Measurements from ENCODE around the gene SLFN13. TPM values are rescaled to one million over a fixed set of nuclear protein-coding genes. Genes with fewer than 3 reads are reported as not detected.
"Not testable (repeated sequence)": the region's sequence is repeated elsewhere in the genome, so short reads cannot be mapped to it uniquely, and the experiment has no call there.

The SLFN13 gene
- total RNA-seq, 1 experiment from 2014 or later = 0.68 TPM

DNA sequence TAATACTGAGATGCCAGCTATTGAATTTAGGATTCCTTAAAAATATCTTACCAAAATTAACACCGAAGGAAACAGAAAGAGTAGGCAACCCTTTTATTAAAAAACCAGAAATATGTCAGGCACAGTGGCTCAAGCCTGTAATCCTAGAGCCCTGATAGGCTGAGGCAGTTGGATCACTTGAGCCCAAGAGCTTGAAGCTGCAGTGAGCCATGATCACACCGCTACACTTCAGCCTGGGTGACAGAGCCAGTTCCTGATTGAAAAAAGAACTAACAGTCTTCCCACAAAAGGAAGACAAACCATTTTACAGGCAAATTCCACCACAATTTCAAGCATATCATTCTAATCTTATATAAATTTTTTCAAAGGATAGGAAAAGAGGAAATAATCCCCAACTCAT lies 31.9 kb downstream of the SLFN13 start:
- DNase-seq (ENCODE audit: low read depth in 1 of 2, low spot score in 2 of 2) = no peak
- Histone ChIP-seq H3K4me3 (no peak overlapping the region), H3K27me3 (replicated peaks) (no peaks in the 10 kb centered on the region), H3K27ac (no peak overlapping the region), H3K36me3 (peaks cover 90% of the 10 kb centered on the region), H3K9me3 (replicated peaks) (no peaks in the 10 kb centered on the region), H3K4me1 (replicated peaks) (no peaks in the 10 kb centered on the region)

DNA sequence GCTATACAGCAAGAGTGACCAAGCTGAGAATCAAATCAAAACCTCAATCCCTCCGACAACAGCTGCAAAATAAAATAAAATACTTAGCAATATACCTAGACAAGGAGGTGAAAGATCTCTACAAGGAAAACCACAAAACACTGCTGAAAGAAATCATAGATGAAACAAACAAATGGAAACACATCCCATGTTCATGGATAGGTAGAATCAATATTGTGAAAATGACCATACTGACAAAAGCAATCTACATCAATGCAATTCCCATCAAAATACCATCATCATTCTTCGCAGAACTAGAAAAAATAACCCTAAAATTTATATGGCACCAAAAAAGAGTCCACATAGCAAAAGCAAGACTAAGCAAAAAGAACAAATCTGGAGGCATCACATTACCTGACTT lies 33.9 kb downstream of the SLFN13 start:
- H3K27me3 ChIP-seq (replicated peaks); DNase-seq (ENCODE audit: low read depth in 1 of 2, low spot score in 2 of 2); H3K4me3 ChIP-seq; H3K4me1 ChIP-seq (replicated peaks); H3K27ac ChIP-seq; H3K9me3 ChIP-seq (replicated peaks): not testable (repeated sequence)
- peaks cover 95% of the 10 kb centered on the region for H3K36me3 ChIP-seq

DNA sequence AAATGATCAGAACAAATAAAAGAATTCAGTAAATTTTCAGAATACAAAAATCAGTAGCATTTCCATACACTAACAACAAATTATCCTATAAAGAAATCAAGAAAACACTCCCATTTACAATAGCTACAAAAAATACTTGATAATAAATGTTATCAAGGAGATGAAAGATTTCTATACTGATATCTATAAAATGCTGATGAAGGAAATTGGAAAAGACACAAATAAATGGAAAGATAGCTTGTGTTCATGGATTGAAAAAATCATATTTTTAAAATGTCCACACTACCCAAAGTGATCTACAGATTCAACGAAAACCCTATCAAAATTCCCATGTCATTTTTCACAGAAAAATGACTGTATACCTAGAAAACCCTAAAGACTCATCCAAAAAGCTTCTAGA lies 34.3 kb downstream of the SLFN13 start:
- no peak for DNase-seq (ENCODE audit: low read depth in 1 of 2, low spot score in 2 of 2)
- no peak overlapping the region for H3K4me3 ChIP-seq
- H3K9me3 ChIP-seq (replicated peaks) = no peaks in the 10 kb centered on the region
- peaks cover 95% of the 10 kb centered on the region for H3K36me3 ChIP-seq
- H3K27ac ChIP-seq = no peak overlapping the region
- H3K27me3 ChIP-seq (replicated peaks) = no peaks in the 10 kb centered on the region
- no peaks in the 10 kb centered on the region for H3K4me1 ChIP-seq (replicated peaks)

DNA sequence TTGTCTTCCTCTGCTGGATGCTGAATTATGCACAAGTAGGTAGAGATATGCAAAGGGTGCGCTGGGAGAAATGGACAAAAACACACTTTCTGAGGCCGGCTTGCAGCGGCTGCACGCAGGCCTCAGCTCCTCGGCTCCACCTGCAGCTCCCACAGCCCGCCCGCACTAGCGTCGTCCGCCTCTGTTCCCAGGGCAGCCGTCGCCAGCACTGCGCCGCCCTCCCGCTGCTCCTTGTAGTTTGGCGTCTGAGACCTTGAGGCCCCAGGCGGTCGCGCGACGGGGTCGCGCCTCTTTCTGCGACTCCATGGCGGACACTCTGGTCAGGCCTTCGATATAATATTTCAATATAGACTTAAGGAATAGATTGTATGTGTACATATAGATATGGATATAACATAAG lies 41.0 kb downstream of the SLFN13 start:
- Histone ChIP-seq H3K9me3 (replicated peaks) (no peaks in the 10 kb centered on the region), H3K27ac (no peak overlapping the region), H3K4me3 (no peak overlapping the region), H3K27me3 (replicated peaks) (no peaks in the 10 kb centered on the region), H3K36me3 (peaks cover 77% of the 10 kb centered on the region), H3K4me1 (replicated peaks) (no peaks in the 10 kb centered on the region)
- DNase-seq (ENCODE audit: low read depth in 1 of 2, low spot score in 2 of 2) = no peak

DNA sequence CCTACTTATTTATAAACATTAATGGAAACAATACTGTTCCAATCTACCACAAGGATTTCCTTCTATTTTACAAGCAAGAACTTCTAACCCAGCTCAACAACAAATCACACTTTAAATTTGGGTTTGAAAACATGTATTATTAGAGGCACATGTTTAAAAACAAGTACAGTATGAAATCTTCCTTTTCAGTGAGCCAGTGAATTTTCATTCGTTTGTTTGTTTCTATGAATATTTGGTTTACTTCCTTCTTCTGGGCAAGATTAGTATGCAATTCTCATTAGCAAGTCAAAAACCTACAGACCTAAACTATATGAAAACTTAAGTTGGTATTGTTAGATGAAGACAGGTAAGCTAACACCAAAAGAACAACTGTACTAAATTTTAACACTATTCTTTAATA lies 42.0 kb downstream of the SLFN13 start:
- Histone ChIP-seq H3K9me3 (replicated peaks) (no peaks in the 10 kb centered on the region), H3K36me3 (peaks cover 67% of the 10 kb centered on the region), H3K4me1 (replicated peaks) (no peaks in the 10 kb centered on the region), H3K4me3 (no peak overlapping the region), H3K27me3 (replicated peaks) (no peaks in the 10 kb centered on the region), H3K27ac (no peak overlapping the region)
- no peak for DNase-seq (ENCODE audit: low read depth in 1 of 2, low spot score in 2 of 2)

DNA sequence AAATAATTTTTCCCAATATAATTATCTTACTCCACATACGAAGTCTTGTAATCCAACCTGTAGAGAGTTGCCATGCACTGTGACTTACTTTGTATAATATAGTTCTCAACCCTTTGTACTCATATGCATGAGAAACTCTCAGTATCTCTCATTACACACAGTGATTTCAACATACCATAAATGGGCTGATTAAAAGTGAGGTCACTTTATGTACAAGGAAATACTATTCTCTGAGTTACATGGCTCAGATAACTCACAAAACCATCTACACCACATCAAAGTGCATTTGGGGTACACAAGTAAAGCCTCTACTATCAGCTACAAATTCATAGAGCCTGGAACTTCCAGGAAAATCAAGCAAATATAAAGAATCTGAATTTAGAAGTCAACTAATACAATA lies 44.2 kb downstream of the SLFN13 start:
- Histone ChIP-seq H3K9me3 (replicated peaks) (no peaks in the 10 kb centered on the region), H3K27me3 (replicated peaks) (no peaks in the 10 kb centered on the region), H3K27ac (no peak overlapping the region), H3K36me3 (peaks cover 45% of the 10 kb centered on the region), H3K4me1 (replicated peaks) (no peaks in the 10 kb centered on the region), H3K4me3 (no peak overlapping the region)
- DNase-seq (ENCODE audit: low read depth in 1 of 2, low spot score in 2 of 2) = no peak

DNA sequence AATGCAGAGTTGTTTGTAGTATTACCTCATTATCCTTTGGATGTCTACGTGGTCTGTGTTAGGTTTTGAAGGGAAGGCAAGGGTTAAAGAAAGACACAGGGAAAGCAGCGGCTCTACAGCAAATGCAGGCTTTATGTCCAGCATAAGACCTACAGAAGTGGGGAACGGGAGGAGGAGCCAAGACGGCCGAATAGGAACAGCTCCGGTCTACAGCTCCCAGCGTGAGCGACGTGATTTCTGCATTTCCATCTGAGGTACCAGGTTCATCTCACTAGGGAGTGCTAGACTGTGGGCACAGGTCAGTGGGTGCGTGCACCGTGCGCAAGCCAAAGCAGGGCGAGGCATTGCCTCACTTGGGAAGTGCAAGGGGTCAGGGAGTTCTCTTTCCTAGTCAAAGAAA lies 54.8 kb downstream of the SLFN13 start:
- H3K4me1 ChIP-seq (replicated peaks); H3K4me3 ChIP-seq; H3K27ac ChIP-seq; DNase-seq (ENCODE audit: low read depth in 1 of 2, low spot score in 2 of 2); H3K36me3 ChIP-seq; H3K9me3 ChIP-seq (replicated peaks); H3K27me3 ChIP-seq (replicated peaks): not testable (repeated sequence)

DNA sequence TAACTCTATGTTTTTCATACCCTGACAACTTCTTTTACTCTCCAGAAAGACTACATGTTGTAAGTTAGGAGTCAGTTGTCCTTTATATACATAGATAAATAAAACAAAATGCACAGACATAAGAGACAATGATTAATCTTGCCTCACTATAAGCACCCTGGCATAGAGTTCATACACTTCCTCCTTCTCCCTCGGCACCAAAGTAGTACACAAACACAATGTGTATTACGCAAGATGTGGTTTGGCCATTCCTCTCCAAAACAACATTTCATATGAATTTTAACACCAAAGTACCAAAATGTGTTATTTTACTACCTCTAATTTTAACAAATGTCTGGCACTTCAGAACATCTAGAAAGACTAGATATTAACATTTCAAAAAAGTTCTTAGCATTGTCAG lies 57.9 kb downstream of the SLFN13 start:
- Histone ChIP-seq H3K4me1 (replicated peaks) (no peaks in the 10 kb centered on the region), H3K36me3 (no peaks in the 10 kb centered on the region)
- DNase-seq (ENCODE audit: low read depth in 1 of 2, low spot score in 2 of 2) = no peak

DNA sequence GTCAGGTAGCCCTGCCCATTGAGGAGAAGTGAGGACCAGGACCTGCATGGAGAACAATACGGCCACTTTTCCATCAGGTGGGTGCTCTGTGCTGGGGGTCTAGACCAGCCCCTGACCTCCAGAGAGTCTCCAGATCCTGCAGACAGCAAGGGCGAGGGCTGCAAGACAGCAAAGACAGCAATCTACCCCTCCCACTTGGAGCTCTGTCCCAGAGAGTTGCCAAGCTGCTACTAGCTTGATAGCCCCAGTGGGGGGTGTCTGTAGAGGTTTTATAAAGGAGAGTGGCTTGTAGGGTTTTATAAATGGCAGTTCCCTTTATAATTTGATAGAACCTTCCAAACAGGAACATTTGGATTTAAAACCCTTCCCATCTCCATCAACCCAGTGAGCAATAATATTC lies 58.4 kb downstream of the SLFN13 start:
- 0 out of 2 replicates have a peak, but pooled peaks cover 4% of the 10 kb centered on the region for H3K9me3 ChIP-seq (replicated peaks)
- no peaks in the 10 kb centered on the region for H3K27me3 ChIP-seq (replicated peaks)
- no peak overlapping the region for H3K27ac ChIP-seq
- no peak overlapping the region for H3K4me3 ChIP-seq
- no peaks in the 10 kb centered on the region for H3K4me1 ChIP-seq (replicated peaks)
- DNase-seq (ENCODE audit: low read depth in 1 of 2, low spot score in 2 of 2) = no peak
- no peaks in the 10 kb centered on the region for H3K36me3 ChIP-seq

More for the DNA sequence above, 57.9 kb downstream of the SLFN13 start:
- Histone ChIP-seq H3K27me3 (replicated peaks) (no peaks in the 10 kb centered on the region), H3K4me3 (no peak overlapping the region), H3K9me3 (replicated peaks) (0 out of 2 replicates have a peak, but pooled peaks cover 4% of the 10 kb centered on the region), H3K27ac (no peak overlapping the region)

DNA sequence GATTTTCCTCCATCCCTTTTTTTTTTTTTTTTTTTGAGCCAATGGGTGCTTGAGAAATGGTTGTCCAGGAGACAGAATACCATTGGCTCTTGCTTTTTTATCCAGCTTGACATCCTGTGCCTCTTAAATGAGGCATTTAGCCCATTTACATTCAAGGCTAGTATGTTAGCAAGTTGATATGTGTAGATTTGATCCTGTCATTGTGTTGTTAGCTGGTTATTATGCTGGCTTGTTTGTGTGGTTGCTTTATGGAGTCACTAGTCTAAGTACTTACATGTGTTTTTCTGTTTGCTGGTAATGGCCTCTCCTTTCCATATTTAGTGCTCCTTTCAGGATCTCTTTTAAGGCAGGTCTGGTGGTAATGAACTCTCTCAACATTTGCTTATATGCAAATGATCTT lies 61.1 kb downstream of the SLFN13 start:
- Histone ChIP-seq H3K4me3 (no peak overlapping the region), H3K4me1 (replicated peaks) (no peaks in the 10 kb centered on the region), H3K27me3 (replicated peaks) (no peaks in the 10 kb centered on the region), H3K36me3 (no peaks in the 10 kb centered on the region), H3K9me3 (replicated peaks) (0 out of 2 replicates have a peak, but pooled peaks cover 4% of the 10 kb centered on the region), H3K27ac (no peak overlapping the region)
- DNase-seq (ENCODE audit: low read depth in 1 of 2, low spot score in 2 of 2) = no peak

Other genes with a start within 250 kb of the SLFN13 start
- 12.9 and 20.9 TPM in 2 replicates for gene SLFN5, start 205.7 kb downstream of the SLFN13 start, total RNA-seq (2014; rRNA removed; shearing (Covaris generic))
- gene SLFN11, start 75.1 kb downstream of the SLFN13 start, total RNA-seq (2014; rRNA removed; shearing (Covaris generic)) = 13.9 and 29.1 TPM in 2 replicates
- 56.1 and 65.4 TPM in 2 replicates for gene SLFN12, start 16.3 kb downstream of the SLFN13 start, total RNA-seq (2014; rRNA removed; shearing (Covaris generic))
- gene SLFN12L, start 88.9 kb upstream of the SLFN13 start, total RNA-seq (2014; rRNA removed; shearing (Covaris generic)) = 0.72 and 1.4 TPM in 2 replicates
- gene SLFN14, start 112.1 kb upstream of the SLFN13 start, total RNA-seq (2014; rRNA removed; shearing (Covaris generic)) = not detected in 2 replicates
- 4.8 and 5.8 TPM in 2 replicates for gene PEX12, start 129.8 kb upstream of the SLFN13 start, total RNA-seq (2014; rRNA removed; shearing (Covaris generic))
- 76.0 and 109 TPM in 2 replicates for gene AP2B1, start 138.6 kb upstream of the SLFN13 start, total RNA-seq (2014; rRNA removed; shearing (Covaris generic))